ENCODE results near the gene SYT3.
"Not testable (repeated sequence)": the region's sequence is repeated elsewhere in the genome, so short reads cannot be mapped to it uniquely, and the experiment has no call there.

Gene SYT3

DNA sequence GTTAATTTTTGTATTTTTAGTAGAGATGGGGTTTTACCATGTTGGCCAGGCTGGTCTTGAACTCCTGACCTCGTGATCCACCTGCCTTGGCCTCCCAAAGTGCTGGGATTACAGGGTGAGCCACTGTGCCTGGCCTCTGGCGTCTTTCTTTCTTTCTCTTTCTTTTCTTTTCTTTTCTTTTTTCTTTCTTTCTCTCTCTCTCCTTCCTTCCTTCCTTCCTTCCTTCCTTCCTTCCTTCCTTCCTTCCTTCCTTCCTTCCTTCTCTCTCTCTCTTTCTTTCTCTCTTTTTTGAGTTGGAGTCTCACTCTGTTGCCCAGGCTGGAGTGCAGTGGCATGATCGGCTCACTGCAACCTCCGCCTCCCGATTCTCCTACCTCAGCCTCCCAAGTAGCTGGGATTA, 20.5 kb downstream of the SYT3 start:
- not testable (repeated sequence) for H3K9ac ChIP-seq (ENCODE audit: low read depth, low read length, poor library complexity, severe bottlenecking); H3K4me3 ChIP-seq (ENCODE audit: low read length, poor library complexity, severe bottlenecking)

DNA sequence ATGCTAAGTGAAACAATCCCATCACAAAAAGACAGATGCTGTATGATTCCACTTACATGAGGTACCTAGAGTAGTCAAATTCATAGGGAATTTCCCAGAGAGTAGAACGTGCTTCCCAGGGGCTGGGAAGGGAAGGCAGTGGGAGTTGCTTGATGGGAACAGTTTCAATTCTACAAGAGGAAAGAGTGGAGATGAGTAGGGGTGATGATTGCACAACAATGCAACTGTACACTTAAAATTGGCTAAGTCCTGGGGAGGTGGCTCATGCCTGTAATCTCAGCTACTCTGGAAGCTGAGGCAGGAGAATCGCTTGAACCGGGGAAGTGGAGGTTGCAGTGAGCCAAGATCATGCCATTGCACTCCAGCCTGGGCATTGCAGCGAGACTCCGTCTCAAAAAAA, 21.3 kb downstream of the SYT3 start:
- H3K4me2 ChIP-seq (ENCODE audit: low read depth, low read length, poor library complexity, severe bottlenecking); H3K4me1 ChIP-seq (ENCODE audit: insufficient read depth, low read length, poor library complexity, severe bottlenecking): not testable (repeated sequence)

More for the DNA sequence above, 20.5 kb downstream of the SYT3 start:
- not testable (repeated sequence) for H3K27me3 ChIP-seq (ENCODE audit: insufficient read depth, low read length, poor library complexity, severe bottlenecking); H3K4me2 ChIP-seq (ENCODE audit: low read depth, low read length, poor library complexity, severe bottlenecking); H3K36me3 ChIP-seq (ENCODE audit: insufficient read depth, low read length); H2AFZ ChIP-seq (ENCODE audit: low read length); H3K9me2 ChIP-seq (replicated peaks; ENCODE audit: low read depth, low read length); H3K4me1 ChIP-seq (ENCODE audit: insufficient read depth, low read length, poor library complexity, severe bottlenecking); H3K9me3 ChIP-seq (ENCODE audit: insufficient read depth, low read depth, low read length); H3K79me2 ChIP-seq (ENCODE audit: insufficient read depth, low read length); H4K20me1 ChIP-seq (ENCODE audit: insufficient read depth, low read length, poor library complexity, severe bottlenecking); H3F3A ChIP-seq (ENCODE audit: low read depth)

DNA sequence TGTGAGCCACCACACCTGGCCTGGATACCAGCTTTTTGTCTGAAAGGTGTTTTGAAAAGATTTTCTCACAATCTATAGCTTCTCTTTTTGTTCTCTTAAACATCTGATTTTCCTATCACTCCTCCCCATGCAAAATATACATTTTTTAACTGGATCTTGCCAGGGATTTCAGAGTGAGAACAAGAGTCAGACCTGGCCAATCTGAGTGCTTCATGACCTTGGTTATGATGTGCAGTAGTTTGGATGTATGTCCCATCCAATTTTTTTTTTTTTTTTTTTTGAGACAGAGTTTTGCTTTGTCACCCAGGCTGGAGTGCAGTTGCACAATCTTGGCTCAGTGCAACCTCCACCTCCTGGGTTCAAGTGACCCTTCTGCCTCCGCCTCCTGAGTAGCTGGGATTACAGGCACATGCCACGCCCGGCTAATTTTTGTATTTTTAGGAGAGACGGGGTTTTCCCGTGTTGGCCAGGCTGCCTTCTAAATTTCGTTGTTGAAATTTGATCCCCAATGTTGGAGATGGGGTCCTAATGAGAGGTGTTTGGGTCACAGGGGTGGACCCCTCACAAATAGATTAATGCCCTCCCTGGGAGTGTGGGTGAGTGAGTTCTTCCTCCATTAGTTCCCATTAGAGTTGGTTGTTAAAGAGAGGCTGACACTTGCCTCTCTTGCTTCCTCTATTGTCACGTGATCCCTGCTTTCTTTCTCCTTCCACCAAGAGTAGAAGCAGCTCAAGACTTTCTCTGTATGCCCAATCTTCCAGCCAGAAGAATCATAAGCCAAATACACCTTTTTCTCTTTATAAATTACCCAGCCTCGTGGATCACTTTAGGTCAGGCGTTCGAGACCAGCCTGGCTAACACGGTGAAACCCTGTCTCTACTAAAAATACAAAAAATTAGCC, 26.9 kb downstream of the SYT3 start:
- not testable (repeated sequence) for H3K79me2 ChIP-seq (ENCODE audit: insufficient read depth, low read length); H3K4me1 ChIP-seq (ENCODE audit: insufficient read depth, low read length, poor library complexity, severe bottlenecking); H3K9ac ChIP-seq (ENCODE audit: low read depth, low read length, poor library complexity, severe bottlenecking); H3K4me3 ChIP-seq (ENCODE audit: low read length, poor library complexity, severe bottlenecking); H2AFZ ChIP-seq (ENCODE audit: low read length); H3K9me2 ChIP-seq (replicated peaks; ENCODE audit: low read depth, low read length); H3K4me2 ChIP-seq (ENCODE audit: low read depth, low read length, poor library complexity, severe bottlenecking); H3K9me3 ChIP-seq (ENCODE audit: insufficient read depth, low read depth, low read length); H3K27me3 ChIP-seq (ENCODE audit: insufficient read depth, low read length, poor library complexity, severe bottlenecking); H4K20me1 ChIP-seq (ENCODE audit: insufficient read depth, low read length, poor library complexity, severe bottlenecking); H3F3A ChIP-seq (ENCODE audit: low read depth); H3K36me3 ChIP-seq (ENCODE audit: insufficient read depth, low read length)

More for the DNA sequence above, 21.3 kb downstream of the SYT3 start:
- H3K79me2 ChIP-seq (ENCODE audit: insufficient read depth, low read length); H3K9ac ChIP-seq (ENCODE audit: low read depth, low read length, poor library complexity, severe bottlenecking); H4K20me1 ChIP-seq (ENCODE audit: insufficient read depth, low read length, poor library complexity, severe bottlenecking); H3K27me3 ChIP-seq (ENCODE audit: insufficient read depth, low read length, poor library complexity, severe bottlenecking); H3K4me3 ChIP-seq (ENCODE audit: low read length, poor library complexity, severe bottlenecking); H3K36me3 ChIP-seq (ENCODE audit: insufficient read depth, low read length); H3K9me2 ChIP-seq (replicated peaks; ENCODE audit: low read depth, low read length); H2AFZ ChIP-seq (ENCODE audit: low read length); H3F3A ChIP-seq (ENCODE audit: low read depth); H3K9me3 ChIP-seq (ENCODE audit: insufficient read depth, low read depth, low read length): not testable (repeated sequence)

DNA sequence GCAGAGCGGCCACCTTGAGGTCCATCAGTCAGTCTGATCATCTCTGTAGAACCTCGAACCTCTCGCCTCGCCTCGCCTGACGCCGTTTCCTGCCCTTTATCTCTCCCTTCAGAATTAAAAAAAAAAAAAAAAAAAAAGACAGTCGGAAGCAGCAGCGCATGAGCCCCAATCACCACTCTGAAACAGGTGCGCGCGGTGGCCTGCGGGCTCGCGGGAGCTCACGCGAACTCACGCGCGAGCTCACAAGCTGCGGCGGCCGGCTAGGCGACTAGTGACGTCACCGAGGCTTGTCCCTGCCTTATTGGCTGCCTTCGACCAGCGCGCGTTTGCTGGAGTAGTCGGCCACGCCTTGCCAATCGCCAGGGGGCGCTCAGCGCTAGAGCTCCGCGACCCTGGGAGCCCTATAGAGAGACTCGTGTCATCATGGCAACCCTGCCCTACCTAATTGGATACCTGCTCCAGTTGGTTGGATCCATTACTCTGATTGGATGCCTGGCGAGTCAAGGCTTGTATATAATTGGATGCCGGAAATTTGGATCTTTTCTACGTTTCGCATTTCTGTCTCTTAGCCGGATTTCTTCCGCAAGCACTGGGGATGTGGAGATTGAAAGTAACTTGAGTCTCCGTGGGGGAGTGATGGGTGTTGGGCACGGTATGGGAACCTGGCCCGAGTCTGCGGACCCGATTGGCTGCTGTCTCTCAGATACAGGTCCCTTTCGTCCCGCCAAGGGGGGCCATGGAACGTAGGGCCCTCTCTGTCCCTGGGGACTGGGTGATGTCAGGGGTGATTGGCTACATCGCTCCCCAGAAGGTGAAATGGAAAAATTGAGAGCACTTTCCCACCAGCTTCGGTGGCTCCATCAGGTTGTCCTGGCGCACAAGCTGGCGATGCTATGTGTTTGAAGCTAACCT, 31.6 kb downstream of the SYT3 start:
- no peaks in the 10 kb centered on the region for H3K4me1 ChIP-seq (ENCODE audit: insufficient read depth, low read length, poor library complexity, severe bottlenecking)
- H3K79me2 ChIP-seq (ENCODE audit: insufficient read depth, low read length): no peaks in the 10 kb centered on the region
- H3K4me2 ChIP-seq (ENCODE audit: low read depth, low read length, poor library complexity, severe bottlenecking): no peak overlapping the region
- no peaks in the 10 kb centered on the region for H3K27me3 ChIP-seq (ENCODE audit: insufficient read depth, low read length, poor library complexity, severe bottlenecking)
- TF ChIP-seq, protein P1, sequence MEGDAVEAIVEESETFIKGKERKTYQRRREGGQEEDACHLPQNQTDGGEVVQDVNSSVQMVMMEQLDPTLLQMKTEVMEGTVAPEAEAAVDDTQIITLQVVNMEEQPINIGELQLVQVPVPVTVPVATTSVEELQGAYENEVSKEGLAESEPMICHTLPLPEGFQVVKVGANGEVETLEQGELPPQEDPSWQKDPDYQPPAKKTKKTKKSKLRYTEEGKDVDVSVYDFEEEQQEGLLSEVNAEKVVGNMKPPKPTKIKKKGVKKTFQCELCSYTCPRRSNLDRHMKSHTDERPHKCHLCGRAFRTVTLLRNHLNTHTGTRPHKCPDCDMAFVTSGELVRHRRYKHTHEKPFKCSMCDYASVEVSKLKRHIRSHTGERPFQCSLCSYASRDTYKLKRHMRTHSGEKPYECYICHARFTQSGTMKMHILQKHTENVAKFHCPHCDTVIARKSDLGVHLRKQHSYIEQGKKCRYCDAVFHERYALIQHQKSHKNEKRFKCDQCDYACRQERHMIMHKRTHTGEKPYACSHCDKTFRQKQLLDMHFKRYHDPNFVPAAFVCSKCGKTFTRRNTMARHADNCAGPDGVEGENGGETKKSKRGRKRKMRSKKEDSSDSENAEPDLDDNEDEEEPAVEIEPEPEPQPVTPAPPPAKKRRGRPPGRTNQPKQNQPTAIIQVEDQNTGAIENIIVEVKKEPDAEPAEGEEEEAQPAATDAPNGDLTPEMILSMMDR (conservative IDR thresholded peaks at IDR 0.05; ENCODE audit: low read length): no peak
- no peak for TF ChIP-seq EZH2phosphoT487 (IDR thresholded peaks at IDR 0.05; ENCODE audit: borderline replicate concordance)
- H3K9ac ChIP-seq (ENCODE audit: low read depth, low read length, poor library complexity, severe bottlenecking): no peak overlapping the region
- H3K9me3 ChIP-seq (ENCODE audit: insufficient read depth, low read depth, low read length): no peaks in the 10 kb centered on the region; the same call in 1 of the 2 replicates
- no peak overlapping the region for H3K4me3 ChIP-seq (ENCODE audit: low read length, poor library complexity, severe bottlenecking)
- H3K36me3 ChIP-seq (ENCODE audit: insufficient read depth, low read length): no peaks in the 10 kb centered on the region
- H3K9me2 ChIP-seq (replicated peaks; ENCODE audit: low read depth, low read length): no peaks in the 10 kb centered on the region
- H4K20me1 ChIP-seq (ENCODE audit: insufficient read depth, low read length, poor library complexity, severe bottlenecking): no peaks in the 10 kb centered on the region
- H3F3A ChIP-seq (ENCODE audit: low read depth): no peaks in the 10 kb centered on the region
- no peak overlapping the region for H2AFZ ChIP-seq (ENCODE audit: low read length)

Data from Loucy (cell line).